ENCODE results near the gene TSHZ3. TPM values are rescaled to one million over a fixed set of nuclear protein-coding genes. Genes with fewer than 3 reads are reported as not detected.

The TSHZ3 gene
- total RNA-seq, 1 experiment from 2014 or later, result 3.2 TPM

GRCh38 chr19:31378404-31378803 lies 29.2 kb upstream of the TSHZ3 start:
- no CpG with 5 or more reads among the region's 4 CpGs for WGBS (ENCODE audit: extremely low coverage, insufficient read length, low lambda C conversion rate)
- Histone ChIP-seq H3K4me1 (ENCODE audit: insufficient read depth, low read length) (no peaks in the 10 kb centered on the region), H3K14ac (ENCODE audit: insufficient read depth, low read length) (no peak overlapping the region), H3T11ph (ENCODE audit: low read length) (no peak overlapping the region), H2BK15ac (ENCODE audit: low read depth, low read length) (no peak overlapping the region), H3K9me3 (ENCODE audit: control insufficient read depth, low read depth, low read length) (no peaks in the 10 kb centered on the region), H2AK5ac (ENCODE audit: insufficient read length, low read length) (no peak overlapping the region), H2AFZ (ENCODE audit: low read length) (no peak overlapping the region), H3K27ac (ENCODE audit: insufficient read length, low read depth, low read length) (no peak overlapping the region), H3K9ac (ENCODE audit: extremely low read depth, insufficient read length, low read length) (no peak overlapping the region), H3K4me2 (ENCODE audit: insufficient read depth, insufficient read length, low read length) (no peak overlapping the region), H3K27me3 (ENCODE audit: insufficient read depth, low read length) (no peaks in the 10 kb centered on the region), H4K8ac (replicated peaks; ENCODE audit: insufficient read length, low read depth, low read length) (no peak overlapping the region), H3K18ac (ENCODE audit: insufficient read length, low read depth, low read length) (no peak overlapping the region), H2BK12ac (ENCODE audit: insufficient read length, low read depth, low read length) (no peak overlapping the region), H2BK120ac (ENCODE audit: low read depth, low read length, poor library complexity, severe bottlenecking) (no peak overlapping the region), H4K5ac (ENCODE audit: insufficient read length, low read depth, low read length) (no peak overlapping the region), H3K23me2 (ENCODE audit: insufficient read length, low read depth, low read length, poor library complexity, severe bottlenecking) (no peaks in the 10 kb centered on the region), H3K79me2 (ENCODE audit: insufficient read depth, low read length) (no peaks in the 10 kb centered on the region), H3K23ac (ENCODE audit: insufficient read length, low read depth, low read length) (no peak overlapping the region), H3K79me1 (ENCODE audit: insufficient read depth, low read depth, low read length, poor library complexity, severe bottlenecking) (no peaks in the 10 kb centered on the region), H3K56ac (ENCODE audit: insufficient read length, low read depth, low read length) (no peak overlapping the region), H3K4ac (ENCODE audit: low read depth, low read length) (no peak overlapping the region), H2BK5ac (ENCODE audit: insufficient read length, low read length) (no peak overlapping the region), H4K20me1 (ENCODE audit: control insufficient read depth, insufficient read depth, insufficient read length) (no peaks in the 10 kb centered on the region), H2BK20ac (ENCODE audit: low read depth, low read length, poor library complexity, severe bottlenecking) (no peak overlapping the region), H4K91ac (ENCODE audit: insufficient read length, low read depth, low read length) (no peak overlapping the region)
- Mint-ChIP-seq H3K9me3 (peaks cover 0 to 6% of the 10 kb centered on the region in 2 experiments; a peak in 4 of 5 replicates), H3K27me3 (ENCODE audit: low read depth) (no peaks in the 10 kb centered on the region; the same call in 1 of the 2 replicates), H3K4me3 (no peak overlapping the region), H3K36me3 (ENCODE audit: insufficient read depth in 1 of 3, low read depth in 3 of 3) (peaks cover 4 to 11% (median 6%) of the 10 kb centered on the region in 3 experiments; a peak in 4 of 7 replicates), H3K4me1 (peaks cover 5 to 7% of the 10 kb centered on the region in 2 experiments), H3K27ac (no peak overlapping the region)
- TF ChIP-seq CTCF (conservative IDR thresholded peaks at IDR 0.05), result no peak
- no peak for DNase-seq
